HEK293 (cell line): Measurements from ENCODE around the gene ITGB8.

Experiments
- HOXC10 ChIP-seq: sonication (generic); formaldehyde crosslinking; IDR thresholded peaks from 2 replicates; pipeline ENCODE4 v1.8.1; 2023; ENCODE audit warnings: mild to moderate bottlenecking, missing genetic modification reagents
- ZBTB48 ChIP-seq: fragments of 450-650 bp; formaldehyde crosslinking; IDR thresholded peaks from 2 replicates; pipeline ENCODE4 v1.5.1; 2016; ENCODE audit warnings: missing biosample characterization, missing genetic modification characterization
- ZBTB7A ChIP-seq: fragments of 450-650 bp; formaldehyde crosslinking; IDR thresholded peaks from 2 replicates; pipeline ENCODE4 v1.5.1; 2016; ENCODE audit warnings: low read depth, missing biosample characterization, missing genetic modification characterization
- ZNF10 ChIP-seq: fragments of 450-650 bp; formaldehyde crosslinking; IDR thresholded peaks from 2 replicates; pipeline ENCODE4 v1.5.1; 2017; ENCODE audit warnings: missing biosample characterization, missing genetic modification characterization
- ZNF133 ChIP-seq: fragments of 450-650 bp; formaldehyde crosslinking; IDR thresholded peaks from 2 replicates; pipeline ENCODE4 v1.5.1; 2016; ENCODE audit warnings: missing biosample characterization, missing genetic modification characterization
- ZNF16 ChIP-seq: fragments of 450-650 bp; formaldehyde crosslinking; IDR thresholded peaks from 2 replicates; pipeline ENCODE4 v1.5.1; 2016; ENCODE audit warnings: low read depth, missing biosample characterization, missing genetic modification characterization
- ZNF24 ChIP-seq: fragments of 450-650 bp; formaldehyde crosslinking; IDR thresholded peaks from 2 replicates; pipeline ENCODE4 v1.5.1; 2016; ENCODE audit warnings: missing biosample characterization, missing genetic modification characterization
- ZNF248 ChIP-seq: fragments of 450-650 bp; formaldehyde crosslinking; IDR thresholded peaks from 2 replicates; pipeline ENCODE4 v1.5.1; 2017; ENCODE audit warnings: missing biosample characterization, missing genetic modification characterization
- ZNF335 ChIP-seq: fragments of 450-650 bp; formaldehyde crosslinking; conservative IDR thresholded peaks from 2 replicates; pipeline ENCODE4 v1.5.1; 2016; ENCODE audit warnings: missing biosample characterization, missing genetic modification characterization
- ZNF426 ChIP-seq: fragments of 450-650 bp; formaldehyde crosslinking; IDR thresholded peaks from 2 replicates; pipeline ENCODE4 v1.5.1; 2017; ENCODE audit warnings: missing biosample characterization, missing genetic modification characterization, mild to moderate bottlenecking, inconsistent platforms, moderate library complexity
- ZNF433 ChIP-seq: fragments of 450-650 bp; formaldehyde crosslinking; IDR thresholded peaks from 2 replicates; pipeline ENCODE4 v1.5.1; 2016; ENCODE audit warnings: missing biosample characterization, missing genetic modification characterization, low read depth
- ZNF626 ChIP-seq: fragments of 450-650 bp; sonication (Bioruptor Pico); formaldehyde crosslinking; IDR thresholded peaks from 2 replicates; pipeline ENCODE4 v1.5.1; 2018; ENCODE audit warnings: missing biosample characterization, missing genetic modification characterization, inconsistent platforms
- ZNF677 ChIP-seq: fragments of 450-650 bp; IDR thresholded peaks from 2 replicates; pipeline ENCODE4 v1.5.0; 2018; ENCODE audit warnings: missing biosample characterization, mild to moderate bottlenecking, missing genetic modification characterization, moderate library complexity
- ZNF747 ChIP-seq: fragments of 450-650 bp; formaldehyde crosslinking; IDR thresholded peaks from 2 replicates; pipeline ENCODE4 v1.5.1; 2016; ENCODE audit warnings: missing biosample characterization, missing genetic modification characterization
- ZNF768 ChIP-seq: fragments of 450-650 bp; formaldehyde crosslinking; IDR thresholded peaks from 2 replicates; pipeline ENCODE4 v1.5.1; 2018; ENCODE audit warnings: missing biosample characterization, mild to moderate bottlenecking, missing genetic modification characterization
- TF ChIP-seq, protein P1 (sequence below): fragments of 450-650 bp; formaldehyde crosslinking; IDR thresholded peaks from 2 replicates; pipeline ENCODE4 v1.5.1; 2017; ENCODE audit warnings: missing biosample characterization, missing genetic modification characterization
- TF ChIP-seq, protein P2 (sequence below): fragments of 450-650 bp; formaldehyde crosslinking; IDR thresholded peaks from 2 replicates; pipeline ENCODE4 v1.5.1; 2016; ENCODE audit warnings: missing biosample characterization, missing genetic modification characterization
- TF ChIP-seq, protein P3 (sequence below): fragments of 450-650 bp; formaldehyde crosslinking; IDR thresholded peaks from 2 replicates; pipeline ENCODE4 v1.5.1; 2016; ENCODE audit warnings: missing biosample characterization, missing genetic modification characterization
- TF ChIP-seq, protein P4 (sequence below): fragments of 450-650 bp; formaldehyde crosslinking; optimal IDR thresholded peaks from 2 replicates; pipeline ENCODE3; 2016; ENCODE audit warnings: missing biosample characterization, mild to moderate bottlenecking, missing genetic modification characterization
- TF ChIP-seq, protein P5 (sequence below): fragments of 450-650 bp; formaldehyde crosslinking; IDR thresholded peaks from 2 replicates; pipeline ENCODE4 v1.5.1; 2016; ENCODE audit warnings: missing biosample characterization, missing genetic modification characterization, borderline replicate concordance

The ITGB8 gene

DNA sequence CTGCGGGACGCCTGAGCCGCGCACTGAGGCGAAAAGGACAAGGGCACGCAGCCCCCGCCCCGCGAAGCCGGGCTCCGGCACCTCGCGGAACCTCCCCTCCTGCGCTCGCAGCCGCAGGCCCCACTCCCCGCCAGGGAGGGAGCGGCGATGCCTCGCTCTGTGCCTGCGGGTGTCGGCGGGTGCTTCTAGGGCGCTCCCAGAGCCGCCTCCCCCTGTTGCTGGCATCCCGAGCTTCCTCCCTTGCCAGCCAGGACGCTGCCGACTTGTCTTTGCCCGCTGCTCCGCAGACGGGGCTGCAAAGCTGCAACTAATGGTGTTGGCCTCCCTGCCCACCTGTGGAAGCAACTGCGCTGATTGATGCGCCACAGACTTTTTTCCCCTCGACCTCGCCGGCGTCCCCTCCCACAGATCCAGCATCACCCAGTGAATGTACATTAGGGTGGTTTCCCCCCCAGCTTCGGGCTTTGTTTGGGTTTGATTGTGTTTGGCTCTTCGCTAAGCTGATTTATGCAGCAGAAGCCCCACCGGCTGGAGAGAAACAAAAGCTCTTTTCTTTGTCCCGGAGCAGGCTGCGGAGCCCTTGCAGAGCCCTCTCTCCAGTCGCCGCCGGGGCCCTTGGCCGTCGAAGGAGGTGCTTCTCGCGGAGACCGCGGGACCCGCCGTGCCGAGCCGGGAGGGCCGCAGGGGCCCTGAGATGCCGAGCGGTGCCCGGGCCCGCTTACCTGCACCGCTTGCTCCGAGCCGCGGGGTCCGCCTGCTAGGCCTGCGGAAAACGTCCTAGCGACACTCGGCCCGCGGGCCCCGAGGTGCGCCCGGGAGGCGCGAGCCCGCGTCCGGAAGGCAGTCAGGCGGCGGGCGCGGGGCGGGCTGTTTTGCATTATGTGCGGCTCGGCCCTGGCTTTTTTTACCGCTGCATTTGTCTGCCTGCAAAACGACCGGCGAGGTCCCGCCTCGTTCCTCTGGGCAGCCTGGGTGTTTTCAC lies 519 bp downstream of the ITGB8 start (continued):
- TF ChIP-seq, protein P1, sequence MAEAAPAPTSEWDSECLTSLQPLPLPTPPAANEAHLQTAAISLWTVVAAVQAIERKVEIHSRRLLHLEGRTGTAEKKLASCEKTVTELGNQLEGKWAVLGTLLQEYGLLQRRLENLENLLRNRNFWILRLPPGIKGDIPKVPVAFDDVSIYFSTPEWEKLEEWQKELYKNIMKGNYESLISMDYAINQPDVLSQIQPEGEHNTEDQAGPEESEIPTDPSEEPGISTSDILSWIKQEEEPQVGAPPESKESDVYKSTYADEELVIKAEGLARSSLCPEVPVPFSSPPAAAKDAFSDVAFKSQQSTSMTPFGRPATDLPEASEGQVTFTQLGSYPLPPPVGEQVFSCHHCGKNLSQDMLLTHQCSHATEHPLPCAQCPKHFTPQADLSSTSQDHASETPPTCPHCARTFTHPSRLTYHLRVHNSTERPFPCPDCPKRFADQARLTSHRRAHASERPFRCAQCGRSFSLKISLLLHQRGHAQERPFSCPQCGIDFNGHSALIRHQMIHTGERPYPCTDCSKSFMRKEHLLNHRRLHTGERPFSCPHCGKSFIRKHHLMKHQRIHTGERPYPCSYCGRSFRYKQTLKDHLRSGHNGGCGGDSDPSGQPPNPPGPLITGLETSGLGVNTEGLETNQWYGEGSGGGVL (tag by site-specific recombination) = 0 out of 2 replicates have a peak, but pooled peaks have one; percentile 33
- TF ChIP-seq ZBTB7A = no peak
- TF ChIP-seq, protein P2, sequence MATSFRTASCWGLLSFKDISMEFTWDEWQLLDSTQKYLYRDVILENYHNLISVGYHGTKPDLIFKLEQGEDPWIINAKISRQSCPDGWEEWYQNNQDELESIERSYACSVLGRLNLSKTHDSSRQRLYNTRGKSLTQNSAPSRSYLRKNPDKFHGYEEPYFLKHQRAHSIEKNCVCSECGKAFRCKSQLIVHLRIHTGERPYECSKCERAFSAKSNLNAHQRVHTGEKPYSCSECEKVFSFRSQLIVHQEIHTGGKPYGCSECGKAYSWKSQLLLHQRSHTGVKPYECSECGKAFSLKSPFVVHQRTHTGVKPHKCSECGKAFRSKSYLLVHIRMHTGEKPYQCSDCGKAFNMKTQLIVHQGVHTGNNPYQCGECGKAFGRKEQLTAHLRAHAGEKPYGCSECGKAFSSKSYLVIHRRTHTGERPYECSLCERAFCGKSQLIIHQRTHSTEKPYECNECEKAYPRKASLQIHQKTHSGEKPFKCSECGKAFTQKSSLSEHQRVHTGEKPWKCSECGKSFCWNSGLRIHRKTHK (tag by site-specific recombination) = no peak
- no peak for TF ChIP-seq ZNF16
- no peak for TF ChIP-seq ZNF677 (tag by site-specific recombination)
- TF ChIP-seq ZNF133 (tag by site-specific recombination) = no peak
- no peak for TF ChIP-seq ZNF626 (tag by site-specific recombination)
- TF ChIP-seq, protein P3, sequence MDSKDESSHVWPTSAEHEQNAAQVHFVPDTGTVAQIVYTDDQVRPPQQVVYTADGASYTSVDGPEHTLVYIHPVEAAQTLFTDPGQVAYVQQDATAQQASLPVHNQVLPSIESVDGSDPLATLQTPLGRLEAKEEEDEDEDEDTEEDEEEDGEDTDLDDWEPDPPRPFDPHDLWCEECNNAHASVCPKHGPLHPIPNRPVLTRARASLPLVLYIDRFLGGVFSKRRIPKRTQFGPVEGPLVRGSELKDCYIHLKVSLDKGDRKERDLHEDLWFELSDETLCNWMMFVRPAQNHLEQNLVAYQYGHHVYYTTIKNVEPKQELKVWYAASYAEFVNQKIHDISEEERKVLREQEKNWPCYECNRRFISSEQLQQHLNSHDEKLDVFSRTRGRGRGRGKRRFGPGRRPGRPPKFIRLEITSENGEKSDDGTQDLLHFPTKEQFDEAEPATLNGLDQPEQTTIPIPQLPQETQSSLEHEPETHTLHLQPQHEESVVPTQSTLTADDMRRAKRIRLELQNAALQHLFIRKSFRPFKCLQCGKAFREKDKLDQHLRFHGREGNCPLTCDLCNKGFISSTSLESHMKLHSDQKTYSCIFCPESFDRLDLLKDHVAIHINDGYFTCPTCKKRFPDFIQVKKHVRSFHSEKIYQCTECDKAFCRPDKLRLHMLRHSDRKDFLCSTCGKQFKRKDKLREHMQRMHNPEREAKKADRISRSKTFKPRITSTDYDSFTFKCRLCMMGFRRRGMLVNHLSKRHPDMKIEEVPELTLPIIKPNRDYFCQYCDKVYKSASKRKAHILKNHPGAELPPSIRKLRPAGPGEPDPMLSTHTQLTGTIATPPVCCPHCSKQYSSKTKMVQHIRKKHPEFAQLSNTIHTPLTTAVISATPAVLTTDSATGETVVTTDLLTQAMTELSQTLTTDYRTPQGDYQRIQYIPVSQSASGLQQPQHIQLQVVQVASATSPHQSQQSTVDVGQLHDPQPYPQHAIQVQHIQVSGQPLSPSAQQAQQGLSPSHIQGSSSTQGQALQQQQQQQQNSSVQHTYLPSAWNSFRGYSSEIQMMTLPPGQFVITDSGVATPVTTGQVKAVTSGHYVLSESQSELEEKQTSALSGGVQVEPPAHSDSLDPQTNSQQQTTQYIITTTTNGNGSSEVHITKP = 0 out of 2 replicates have a peak, but pooled peaks have one; percentile 5
- TF ChIP-seq ZBTB48 (tag by site-specific recombination) = peak; percentile 15; the same call in 1 of the 2 replicates
- TF ChIP-seq ZNF335 = peak; percentile 64
- TF ChIP-seq ZNF10 = no peak
- TF ChIP-seq, protein P4, sequence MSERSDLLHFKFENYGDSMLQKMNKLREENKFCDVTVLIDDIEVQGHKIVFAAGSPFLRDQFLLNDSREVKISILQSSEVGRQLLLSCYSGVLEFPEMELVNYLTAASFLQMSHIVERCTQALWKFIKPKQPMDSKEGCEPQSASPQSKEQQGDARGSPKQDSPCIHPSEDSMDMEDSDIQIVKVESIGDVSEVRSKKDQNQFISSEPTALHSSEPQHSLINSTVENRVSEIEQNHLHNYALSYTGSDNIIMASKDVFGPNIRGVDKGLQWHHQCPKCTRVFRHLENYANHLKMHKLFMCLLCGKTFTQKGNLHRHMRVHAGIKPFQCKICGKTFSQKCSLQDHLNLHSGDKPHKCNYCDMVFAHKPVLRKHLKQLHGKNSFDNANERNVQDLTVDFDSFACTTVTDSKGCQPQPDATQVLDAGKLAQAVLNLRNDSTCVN (tag by site-specific recombination) = peak; percentile 58
- TF ChIP-seq ZNF248 = no peak
- no peak for TF ChIP-seq ZNF24 (tag by site-specific recombination)
- TF ChIP-seq, protein P5, sequence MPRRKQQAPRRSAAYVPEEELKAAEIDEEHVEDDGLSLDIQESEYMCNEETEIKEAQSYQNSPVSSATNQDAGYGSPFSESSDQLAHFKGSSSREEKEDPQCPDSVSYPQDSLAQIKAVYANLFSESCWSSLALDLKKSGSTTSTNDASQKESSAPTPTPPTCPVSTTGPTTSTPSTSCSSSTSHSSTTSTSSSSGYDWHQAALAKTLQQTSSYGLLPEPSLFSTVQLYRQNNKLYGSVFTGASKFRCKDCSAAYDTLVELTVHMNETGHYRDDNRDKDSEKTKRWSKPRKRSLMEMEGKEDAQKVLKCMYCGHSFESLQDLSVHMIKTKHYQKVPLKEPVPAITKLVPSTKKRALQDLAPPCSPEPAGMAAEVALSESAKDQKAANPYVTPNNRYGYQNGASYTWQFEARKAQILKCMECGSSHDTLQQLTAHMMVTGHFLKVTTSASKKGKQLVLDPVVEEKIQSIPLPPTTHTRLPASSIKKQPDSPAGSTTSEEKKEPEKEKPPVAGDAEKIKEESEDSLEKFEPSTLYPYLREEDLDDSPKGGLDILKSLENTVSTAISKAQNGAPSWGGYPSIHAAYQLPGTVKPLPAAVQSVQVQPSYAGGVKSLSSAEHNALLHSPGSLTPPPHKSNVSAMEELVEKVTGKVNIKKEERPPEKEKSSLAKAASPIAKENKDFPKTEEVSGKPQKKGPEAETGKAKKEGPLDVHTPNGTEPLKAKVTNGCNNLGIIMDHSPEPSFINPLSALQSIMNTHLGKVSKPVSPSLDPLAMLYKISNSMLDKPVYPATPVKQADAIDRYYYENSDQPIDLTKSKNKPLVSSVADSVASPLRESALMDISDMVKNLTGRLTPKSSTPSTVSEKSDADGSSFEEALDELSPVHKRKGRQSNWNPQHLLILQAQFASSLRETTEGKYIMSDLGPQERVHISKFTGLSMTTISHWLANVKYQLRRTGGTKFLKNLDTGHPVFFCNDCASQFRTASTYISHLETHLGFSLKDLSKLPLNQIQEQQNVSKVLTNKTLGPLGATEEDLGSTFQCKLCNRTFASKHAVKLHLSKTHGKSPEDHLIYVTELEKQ (tag by site-specific recombination) = no peak
- TF ChIP-seq HOXC10 (CRISPR knock-in tag) = no peak
- TF ChIP-seq ZNF426 (tag by site-specific recombination) = no peak
- no peak for TF ChIP-seq ZNF747 (tag by site-specific recombination)
- TF ChIP-seq ZNF768 = no peak
- no peak for TF ChIP-seq ZNF433
- TF ChIP-seq, all 188 proteins: peak for 25
